ENCODE data around the gene ELF3. TPM values are rescaled to one million over a fixed set of nuclear protein-coding genes. Genes with fewer than 3 reads are reported as not detected.

ELF3 gene
- total and polyA plus RNA-seq, 2 experiments from 2014 or later = 12.3 to 19.5 TPM

DNA sequence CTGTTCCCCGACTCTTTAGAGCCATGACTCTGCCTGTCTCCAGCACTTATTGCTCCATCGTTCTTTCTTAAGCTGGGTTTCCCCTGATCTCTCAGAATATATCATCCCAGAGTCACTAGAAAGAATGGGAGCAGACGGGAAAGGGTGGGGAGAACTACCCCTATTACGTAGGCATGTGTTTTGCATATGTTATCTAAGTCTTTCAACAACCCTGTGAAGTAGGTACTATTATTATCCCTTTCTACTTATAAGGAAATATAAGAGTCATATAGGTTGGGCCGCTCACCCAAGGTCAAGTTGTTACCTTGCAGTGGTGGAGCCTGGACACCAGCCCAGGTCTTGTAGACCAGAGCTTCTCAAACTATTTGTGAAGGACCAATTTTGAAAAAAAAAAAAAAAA lies 38.7 kb downstream of the ELF3 start:
- H3K9me3 Mint-ChIP-seq = no peaks in the 10 kb centered on the region
- H3K27me3 Mint-ChIP-seq (ENCODE audit: insufficient read depth, low read depth, poor library complexity) = peaks cover 3% of the 10 kb centered on the region
- ATAC-seq = no peak
- Histone ChIP-seq H3K4me3 (no peak overlapping the region), H3K79me2 (replicated peaks; ENCODE audit: insufficient read depth) (no peaks in the 10 kb centered on the region), H2AFZ (no peak overlapping the region), H3K9me2 (ENCODE audit: insufficient read depth) (no peaks in the 10 kb centered on the region), H3K27me3 (ENCODE audit: insufficient read depth) (no peaks in the 10 kb centered on the region), H3K36me3 (ENCODE audit: insufficient read depth) (no peaks in the 10 kb centered on the region), H3K4me1 (ENCODE audit: insufficient read depth) (no peaks in the 10 kb centered on the region), H3F3A (replicated peaks; ENCODE audit: low read depth) (no peaks in the 10 kb centered on the region), H4K20me1 (replicated peaks; ENCODE audit: insufficient read depth) (no peaks in the 10 kb centered on the region), H3K4me2 (no peak overlapping the region), H3K27ac (ENCODE audit: low read depth) (no peak overlapping the region)
- H3K27ac Mint-ChIP-seq = no peak overlapping the region
- no peak for DNase-seq (ENCODE audit: low spot score)
- H3K4me3 Mint-ChIP-seq = no peak overlapping the region
- H3K36me3 Mint-ChIP-seq (ENCODE audit: low read depth) = no peaks in the 10 kb centered on the region
- TF ChIP-seq NANOG (IDR thresholded peaks at IDR 0.05; ENCODE audit: borderline replicate concordance) (no peak), ZNF331 (CRISPR knock-in tag; IDR thresholded peaks at IDR 0.05; ENCODE audit: low read depth) (no peak), EZH2phosphoT487 (IDR thresholded peaks at IDR 0.05; ENCODE audit: unreplicated experiment) (no peak), JUNB (IDR thresholded peaks at IDR 0.05; ENCODE audit: unreplicated experiment) (no peak), ZNF114 (CRISPR knock-in tag; IDR thresholded peaks at IDR 0.05) (no peak), CREB1 (CRISPR knock-in tag; IDR thresholded peaks at IDR 0.05; ENCODE audit: low read depth) (no peak), STAT1 (IDR thresholded peaks at IDR 0.05; ENCODE audit: unreplicated experiment) (no peak), EZH2 (IDR thresholded peaks at IDR 0.05; ENCODE audit: low read depth, unreplicated experiment) (no peak)
- TF ChIP-seq, protein P1, sequence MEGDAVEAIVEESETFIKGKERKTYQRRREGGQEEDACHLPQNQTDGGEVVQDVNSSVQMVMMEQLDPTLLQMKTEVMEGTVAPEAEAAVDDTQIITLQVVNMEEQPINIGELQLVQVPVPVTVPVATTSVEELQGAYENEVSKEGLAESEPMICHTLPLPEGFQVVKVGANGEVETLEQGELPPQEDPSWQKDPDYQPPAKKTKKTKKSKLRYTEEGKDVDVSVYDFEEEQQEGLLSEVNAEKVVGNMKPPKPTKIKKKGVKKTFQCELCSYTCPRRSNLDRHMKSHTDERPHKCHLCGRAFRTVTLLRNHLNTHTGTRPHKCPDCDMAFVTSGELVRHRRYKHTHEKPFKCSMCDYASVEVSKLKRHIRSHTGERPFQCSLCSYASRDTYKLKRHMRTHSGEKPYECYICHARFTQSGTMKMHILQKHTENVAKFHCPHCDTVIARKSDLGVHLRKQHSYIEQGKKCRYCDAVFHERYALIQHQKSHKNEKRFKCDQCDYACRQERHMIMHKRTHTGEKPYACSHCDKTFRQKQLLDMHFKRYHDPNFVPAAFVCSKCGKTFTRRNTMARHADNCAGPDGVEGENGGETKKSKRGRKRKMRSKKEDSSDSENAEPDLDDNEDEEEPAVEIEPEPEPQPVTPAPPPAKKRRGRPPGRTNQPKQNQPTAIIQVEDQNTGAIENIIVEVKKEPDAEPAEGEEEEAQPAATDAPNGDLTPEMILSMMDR (conservative IDR thresholded peaks at IDR 0.05; ENCODE audit: low read depth in 2 of 2) = no peak
- TF ChIP-seq, protein P2, sequence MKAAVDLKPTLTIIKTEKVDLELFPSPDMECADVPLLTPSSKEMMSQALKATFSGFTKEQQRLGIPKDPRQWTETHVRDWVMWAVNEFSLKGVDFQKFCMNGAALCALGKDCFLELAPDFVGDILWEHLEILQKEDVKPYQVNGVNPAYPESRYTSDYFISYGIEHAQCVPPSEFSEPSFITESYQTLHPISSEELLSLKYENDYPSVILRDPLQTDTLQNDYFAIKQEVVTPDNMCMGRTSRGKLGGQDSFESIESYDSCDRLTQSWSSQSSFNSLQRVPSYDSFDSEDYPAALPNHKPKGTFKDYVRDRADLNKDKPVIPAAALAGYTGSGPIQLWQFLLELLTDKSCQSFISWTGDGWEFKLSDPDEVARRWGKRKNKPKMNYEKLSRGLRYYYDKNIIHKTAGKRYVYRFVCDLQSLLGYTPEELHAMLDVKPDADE (IDR thresholded peaks at IDR 0.05) = no peak
- TF ChIP-seq, protein P3, sequence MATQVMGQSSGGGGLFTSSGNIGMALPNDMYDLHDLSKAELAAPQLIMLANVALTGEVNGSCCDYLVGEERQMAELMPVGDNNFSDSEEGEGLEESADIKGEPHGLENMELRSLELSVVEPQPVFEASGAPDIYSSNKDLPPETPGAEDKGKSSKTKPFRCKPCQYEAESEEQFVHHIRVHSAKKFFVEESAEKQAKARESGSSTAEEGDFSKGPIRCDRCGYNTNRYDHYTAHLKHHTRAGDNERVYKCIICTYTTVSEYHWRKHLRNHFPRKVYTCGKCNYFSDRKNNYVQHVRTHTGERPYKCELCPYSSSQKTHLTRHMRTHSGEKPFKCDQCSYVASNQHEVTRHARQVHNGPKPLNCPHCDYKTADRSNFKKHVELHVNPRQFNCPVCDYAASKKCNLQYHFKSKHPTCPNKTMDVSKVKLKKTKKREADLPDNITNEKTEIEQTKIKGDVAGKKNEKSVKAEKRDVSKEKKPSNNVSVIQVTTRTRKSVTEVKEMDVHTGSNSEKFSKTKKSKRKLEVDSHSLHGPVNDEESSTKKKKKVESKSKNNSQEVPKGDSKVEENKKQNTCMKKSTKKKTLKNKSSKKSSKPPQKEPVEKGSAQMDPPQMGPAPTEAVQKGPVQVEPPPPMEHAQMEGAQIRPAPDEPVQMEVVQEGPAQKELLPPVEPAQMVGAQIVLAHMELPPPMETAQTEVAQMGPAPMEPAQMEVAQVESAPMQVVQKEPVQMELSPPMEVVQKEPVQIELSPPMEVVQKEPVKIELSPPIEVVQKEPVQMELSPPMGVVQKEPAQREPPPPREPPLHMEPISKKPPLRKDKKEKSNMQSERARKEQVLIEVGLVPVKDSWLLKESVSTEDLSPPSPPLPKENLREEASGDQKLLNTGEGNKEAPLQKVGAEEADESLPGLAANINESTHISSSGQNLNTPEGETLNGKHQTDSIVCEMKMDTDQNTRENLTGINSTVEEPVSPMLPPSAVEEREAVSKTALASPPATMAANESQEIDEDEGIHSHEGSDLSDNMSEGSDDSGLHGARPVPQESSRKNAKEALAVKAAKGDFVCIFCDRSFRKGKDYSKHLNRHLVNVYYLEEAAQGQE (IDR thresholded peaks at IDR 0.05; ENCODE audit: unreplicated experiment) = no peak
- TF ChIP-seq, protein P4, sequence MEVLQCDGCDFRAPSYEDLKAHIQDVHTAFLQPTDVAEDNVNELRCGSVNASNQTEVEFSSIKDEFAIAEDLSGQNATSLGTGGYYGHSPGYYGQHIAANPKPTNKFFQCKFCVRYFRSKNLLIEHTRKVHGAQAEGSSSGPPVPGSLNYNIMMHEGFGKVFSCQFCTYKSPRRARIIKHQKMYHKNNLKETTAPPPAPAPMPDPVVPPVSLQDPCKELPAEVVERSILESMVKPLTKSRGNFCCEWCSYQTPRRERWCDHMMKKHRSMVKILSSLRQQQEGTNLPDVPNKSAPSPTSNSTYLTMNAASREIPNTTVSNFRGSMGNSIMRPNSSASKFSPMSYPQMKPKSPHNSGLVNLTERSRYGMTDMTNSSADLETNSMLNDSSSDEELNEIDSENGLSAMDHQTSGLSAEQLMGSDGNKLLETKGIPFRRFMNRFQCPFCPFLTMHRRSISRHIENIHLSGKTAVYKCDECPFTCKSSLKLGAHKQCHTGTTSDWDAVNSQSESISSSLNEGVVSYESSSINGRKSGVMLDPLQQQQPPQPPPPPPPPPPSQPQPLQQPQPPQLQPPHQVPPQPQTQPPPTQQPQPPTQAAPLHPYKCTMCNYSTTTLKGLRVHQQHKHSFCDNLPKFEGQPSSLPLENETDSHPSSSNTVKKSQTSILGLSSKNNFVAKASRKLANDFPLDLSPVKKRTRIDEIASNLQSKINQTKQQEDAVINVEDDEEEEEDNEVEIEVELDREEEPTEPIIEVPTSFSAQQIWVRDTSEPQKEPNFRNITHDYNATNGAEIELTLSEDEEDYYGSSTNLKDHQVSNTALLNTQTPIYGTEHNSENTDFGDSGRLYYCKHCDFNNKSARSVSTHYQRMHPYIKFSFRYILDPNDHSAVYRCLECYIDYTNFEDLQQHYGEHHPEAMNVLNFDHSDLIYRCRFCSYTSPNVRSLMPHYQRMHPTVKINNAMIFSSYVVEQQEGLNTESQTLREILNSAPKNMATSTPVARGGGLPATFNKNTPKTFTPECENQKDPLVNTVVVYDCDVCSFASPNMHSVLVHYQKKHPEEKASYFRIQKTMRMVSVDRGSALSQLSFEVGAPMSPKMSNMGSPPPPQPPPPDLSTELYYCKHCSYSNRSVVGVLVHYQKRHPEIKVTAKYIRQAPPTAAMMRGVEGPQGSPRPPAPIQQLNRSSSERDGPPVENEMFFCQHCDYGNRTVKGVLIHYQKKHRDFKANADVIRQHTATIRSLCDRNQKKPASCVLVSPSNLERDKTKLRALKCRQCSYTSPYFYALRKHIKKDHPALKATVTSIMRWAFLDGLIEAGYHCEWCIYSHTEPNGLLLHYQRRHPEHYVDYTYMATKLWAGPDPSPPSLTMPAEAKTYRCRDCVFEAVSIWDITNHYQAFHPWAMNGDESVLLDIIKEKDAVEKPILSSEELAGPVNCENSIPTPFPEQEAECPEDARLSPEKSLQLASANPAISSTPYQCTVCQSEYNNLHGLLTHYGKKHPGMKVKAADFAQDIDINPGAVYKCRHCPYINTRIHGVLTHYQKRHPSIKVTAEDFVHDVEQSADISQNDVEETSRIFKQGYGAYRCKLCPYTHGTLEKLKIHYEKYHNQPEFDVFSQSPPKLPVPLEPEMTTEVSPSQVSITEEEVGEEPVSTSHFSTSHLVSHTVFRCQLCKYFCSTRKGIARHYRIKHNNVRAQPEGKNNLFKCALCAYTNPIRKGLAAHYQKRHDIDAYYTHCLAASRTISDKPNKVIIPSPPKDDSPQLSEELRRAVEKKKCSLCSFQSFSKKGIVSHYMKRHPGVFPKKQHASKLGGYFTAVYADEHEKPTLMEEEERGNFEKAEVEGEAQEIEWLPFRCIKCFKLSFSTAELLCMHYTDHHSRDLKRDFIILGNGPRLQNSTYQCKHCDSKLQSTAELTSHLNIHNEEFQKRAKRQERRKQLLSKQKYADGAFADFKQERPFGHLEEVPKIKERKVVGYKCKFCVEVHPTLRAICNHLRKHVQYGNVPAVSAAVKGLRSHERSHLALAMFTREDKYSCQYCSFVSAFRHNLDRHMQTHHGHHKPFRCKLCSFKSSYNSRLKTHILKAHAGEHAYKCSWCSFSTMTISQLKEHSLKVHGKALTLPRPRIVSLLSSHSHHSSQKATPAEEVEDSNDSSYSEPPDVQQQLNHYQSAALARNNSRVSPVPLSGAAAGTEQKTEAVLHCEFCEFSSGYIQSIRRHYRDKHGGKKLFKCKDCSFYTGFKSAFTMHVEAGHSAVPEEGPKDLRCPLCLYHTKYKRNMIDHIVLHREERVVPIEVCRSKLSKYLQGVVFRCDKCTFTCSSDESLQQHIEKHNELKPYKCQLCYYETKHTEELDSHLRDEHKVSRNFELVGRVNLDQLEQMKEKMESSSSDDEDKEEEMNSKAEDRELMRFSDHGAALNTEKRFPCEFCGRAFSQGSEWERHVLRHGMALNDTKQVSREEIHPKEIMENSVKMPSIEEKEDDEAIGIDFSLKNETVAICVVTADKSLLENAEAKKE (CRISPR knock-in tag; IDR thresholded peaks at IDR 0.05) = no peak
- H3K4me1 Mint-ChIP-seq = no peaks in the 10 kb centered on the region

Data from GM23338 (cell line).